ENCODE measurements around the gene SDCBP2.

The SDCBP2 gene

DNA sequence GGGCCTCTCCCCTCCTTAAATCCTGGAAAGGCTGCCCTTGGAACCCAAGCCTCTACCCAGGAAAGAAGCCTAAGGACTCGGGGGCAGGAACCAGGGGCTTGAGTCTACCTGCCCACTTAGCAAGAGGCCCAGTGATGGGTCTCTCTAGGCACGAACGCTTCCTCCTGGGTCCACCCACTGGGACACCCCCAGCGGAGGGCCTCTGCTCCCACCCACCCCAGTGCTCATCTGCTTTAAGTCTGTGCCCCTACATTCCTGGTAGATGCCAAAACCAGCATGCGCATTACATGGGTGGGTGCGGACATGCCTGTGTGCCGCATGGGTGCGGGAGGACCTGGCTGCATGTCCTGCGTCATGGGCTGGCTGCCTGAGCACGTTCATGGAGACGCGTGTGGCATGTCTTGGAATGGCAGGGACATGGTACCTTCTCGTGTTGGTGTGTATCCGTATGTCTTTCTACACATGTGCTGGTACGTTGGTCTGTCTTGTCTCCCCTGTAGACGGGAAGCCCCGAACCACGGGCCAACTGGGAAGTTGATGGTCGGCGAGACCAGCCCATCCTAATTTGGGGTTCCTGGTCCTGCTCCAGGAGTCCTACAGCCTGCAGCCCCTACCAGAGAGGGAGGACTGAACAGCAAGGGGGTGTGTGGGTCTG, 33.5 kb downstream of the SDCBP2 start:
- no peak for DNase-seq (ENCODE audit: low spot score)

- DNase-seq (ENCODE audit: low spot score), result no peak
Measured at GRCh38 chr20:1294497-1294896, 34.4 kb downstream of the SDCBP2 start.

DNA sequence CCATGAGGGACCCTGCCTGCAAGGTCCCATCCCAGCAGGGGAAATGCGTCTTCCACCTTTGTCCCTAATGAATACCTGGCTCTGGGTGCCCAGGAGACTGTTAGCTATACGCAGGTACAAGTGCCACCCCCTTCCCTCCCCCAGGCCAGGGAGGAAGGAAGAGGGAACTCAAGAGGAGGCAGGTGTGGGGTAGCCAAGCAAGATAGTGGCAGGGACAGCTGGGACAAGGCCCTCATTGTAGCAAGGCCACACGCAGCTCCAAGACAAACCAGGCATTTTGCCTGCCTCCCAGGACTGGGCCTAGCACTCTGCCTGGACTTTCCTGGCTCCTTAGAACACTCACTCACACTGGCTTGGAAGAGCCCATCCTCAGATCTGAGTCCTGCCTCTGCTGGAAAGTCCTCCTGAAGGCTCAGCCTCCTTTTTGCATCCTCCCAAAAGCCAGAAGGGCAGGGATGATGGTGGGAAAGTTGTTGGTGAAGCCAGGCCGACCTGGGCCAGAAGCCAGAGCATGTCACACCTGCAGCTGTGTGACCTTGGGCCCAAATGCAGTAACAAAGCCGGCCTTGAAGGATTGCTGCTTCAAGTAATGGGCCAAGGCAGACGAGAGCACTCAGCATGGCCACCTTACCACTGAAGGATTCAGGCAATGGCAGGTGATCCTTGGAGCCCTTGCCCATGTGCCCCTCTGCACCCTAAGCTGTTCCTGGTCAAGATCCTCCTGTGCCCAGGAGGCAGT, 35.1 kb downstream of the SDCBP2 start:
- no peak for DNase-seq (ENCODE audit: low spot score)

GRCh38 chr20:1292620-1293019, 36.3 kb downstream of the SDCBP2 start:
- no peak for DNase-seq (ENCODE audit: low spot score)

DNA sequence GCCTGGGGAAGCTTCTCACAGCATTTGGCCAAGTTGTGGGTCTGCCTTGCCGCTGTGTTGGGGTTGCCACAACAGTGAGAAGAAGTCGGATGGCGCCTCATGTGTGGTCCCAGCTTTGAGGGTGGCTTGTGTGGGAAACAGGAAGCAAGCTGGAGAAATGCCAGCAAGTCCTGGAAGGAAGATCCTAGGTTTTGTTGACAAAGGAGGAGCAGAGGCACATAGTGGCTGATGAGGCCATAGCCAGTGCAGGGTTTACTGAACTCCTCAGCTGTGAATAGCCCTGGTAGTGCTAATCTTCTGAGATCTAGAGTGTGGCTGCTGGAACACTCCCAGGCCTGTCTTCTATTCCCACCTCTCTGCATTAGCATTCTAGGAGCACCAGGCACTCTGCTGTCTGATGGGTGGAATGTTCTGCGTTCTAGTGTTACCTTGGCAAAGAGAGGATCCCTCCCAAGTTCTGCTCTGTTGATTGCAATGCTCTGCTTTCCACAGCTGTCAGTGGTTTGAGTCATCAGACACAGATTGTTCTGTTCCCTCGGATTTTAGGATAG, 37.7 kb downstream of the SDCBP2 start:
- no peak for DNase-seq (ENCODE audit: low spot score)

GRCh38 chr20:1287787-1288569, 41.0 kb downstream of the SDCBP2 start:
- DNase-seq (ENCODE audit: low spot score), result no peak

DNA sequence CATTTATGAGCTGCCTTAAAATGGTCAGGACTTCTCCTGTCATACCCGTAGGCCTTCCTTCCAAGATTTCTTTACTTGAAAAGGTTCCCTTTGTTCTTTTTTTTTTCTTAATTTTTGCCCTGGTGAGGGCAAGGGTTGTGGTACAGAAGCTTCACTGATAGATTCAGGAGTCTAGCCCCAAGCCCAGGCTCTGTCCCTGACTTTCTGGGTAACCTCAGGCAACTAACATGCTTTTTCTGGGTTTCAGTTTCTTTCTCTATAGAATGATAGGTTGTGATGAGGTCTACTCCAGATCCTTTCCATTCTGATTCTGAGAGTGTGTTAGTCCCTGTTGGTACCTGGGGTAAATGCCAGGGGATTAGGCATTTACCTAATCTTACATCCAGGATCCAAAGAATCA, 41.6 kb downstream of the SDCBP2 start:
- DNase-seq (ENCODE audit: low spot score), result no peak

DNA sequence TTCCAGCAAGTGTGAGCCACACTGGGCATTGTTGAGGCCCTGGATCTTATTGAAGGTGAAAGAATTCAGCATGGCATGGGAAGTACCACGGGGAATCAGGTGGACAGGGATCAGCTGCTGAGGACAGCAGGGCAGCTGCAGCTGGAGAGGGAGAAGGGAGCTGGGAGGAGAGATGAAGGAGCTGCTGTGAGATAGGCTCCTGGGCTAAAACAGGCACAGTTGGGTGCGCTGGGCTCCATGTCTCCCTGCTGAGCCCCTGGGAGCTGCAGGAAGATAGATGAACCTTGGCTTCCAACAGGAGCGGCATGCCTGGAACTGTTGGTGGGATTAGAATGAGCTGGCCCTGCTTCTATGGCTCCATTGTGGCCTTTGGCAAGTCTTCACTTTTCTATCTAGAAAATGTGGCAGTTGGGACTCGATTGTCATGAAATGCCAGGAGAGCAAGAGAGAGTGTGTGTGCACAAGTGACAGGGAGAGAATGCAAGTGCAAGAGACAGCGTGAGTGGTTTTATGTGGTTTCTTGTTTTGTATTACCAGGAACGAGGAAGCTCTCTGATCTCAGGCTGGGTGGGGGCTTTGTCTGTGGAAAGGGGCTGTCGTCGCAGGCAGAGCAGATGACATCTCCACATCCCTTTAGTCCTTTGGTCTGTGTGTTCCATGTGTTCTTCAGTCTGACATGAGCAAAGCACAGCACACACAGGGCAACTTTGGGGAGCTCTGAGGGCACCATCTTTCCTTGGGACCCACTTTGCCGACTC, 42.5 kb downstream of the SDCBP2 start:
- DNase-seq (ENCODE audit: low spot score), result no peak

- DNase-seq (ENCODE audit: low spot score), result no peak
Measured at GRCh38 chr20:1283522-1284510, 45.1 kb downstream of the SDCBP2 start.

DNA sequence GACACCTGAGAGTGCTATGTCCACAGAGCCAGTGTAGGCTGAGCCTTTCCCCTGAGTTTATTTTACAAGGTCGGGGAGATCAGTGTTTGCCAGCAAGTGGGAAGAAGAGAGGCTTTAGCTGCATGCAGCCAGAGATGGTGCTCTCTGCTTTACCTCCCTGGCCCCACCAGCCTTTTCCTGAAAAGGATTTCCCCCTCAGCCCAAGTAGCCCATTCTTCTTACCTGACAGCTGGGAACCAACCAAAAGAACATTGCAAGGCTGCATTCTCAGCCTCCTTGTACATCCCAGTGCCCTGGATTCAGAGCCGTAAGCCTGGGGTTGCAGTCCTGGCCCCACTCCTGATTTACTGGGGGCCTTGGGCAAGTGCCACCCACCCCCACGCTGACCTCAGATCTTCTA, 46.0 kb downstream of the SDCBP2 start:
- DNase-seq (ENCODE audit: low spot score), result no peak

DNA sequence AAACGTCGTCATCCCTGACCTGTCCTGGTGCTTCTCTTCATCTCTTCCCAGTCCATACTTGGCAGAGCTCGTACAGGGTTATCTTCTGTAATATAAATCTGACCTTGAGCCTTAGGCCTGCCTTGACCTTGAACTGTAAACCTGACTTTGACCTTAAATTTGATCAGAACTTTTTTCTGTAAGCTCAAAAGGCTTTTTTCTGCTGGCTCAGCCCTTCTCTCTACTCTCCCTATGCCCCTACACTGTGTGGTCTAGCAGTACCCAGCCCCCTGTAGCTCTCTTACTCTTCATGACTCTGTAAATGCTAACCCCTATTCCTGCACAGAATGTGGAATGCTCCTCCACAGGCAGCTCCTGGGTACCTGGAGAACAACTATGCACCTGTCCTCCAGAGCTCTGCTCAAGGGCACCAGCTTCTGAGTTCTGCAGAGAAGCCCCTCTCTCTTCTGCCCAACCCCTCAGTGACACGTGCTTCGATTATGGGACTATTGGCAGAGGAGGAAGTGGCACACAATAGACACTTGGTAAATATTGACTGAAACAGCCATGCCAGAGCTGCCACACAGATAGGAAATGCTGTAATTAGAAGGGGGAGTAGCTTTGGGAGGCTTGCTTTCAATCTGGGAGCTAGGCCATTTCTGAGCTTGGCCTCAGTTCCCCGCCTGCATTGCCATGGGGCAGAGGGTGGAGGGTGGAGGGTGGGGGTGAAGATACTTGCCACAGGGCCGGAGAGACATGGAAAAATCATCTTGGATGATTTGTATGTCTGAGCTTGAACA, 47.5 kb downstream of the SDCBP2 start:
- no peak for DNase-seq (ENCODE audit: low spot score)

DNA sequence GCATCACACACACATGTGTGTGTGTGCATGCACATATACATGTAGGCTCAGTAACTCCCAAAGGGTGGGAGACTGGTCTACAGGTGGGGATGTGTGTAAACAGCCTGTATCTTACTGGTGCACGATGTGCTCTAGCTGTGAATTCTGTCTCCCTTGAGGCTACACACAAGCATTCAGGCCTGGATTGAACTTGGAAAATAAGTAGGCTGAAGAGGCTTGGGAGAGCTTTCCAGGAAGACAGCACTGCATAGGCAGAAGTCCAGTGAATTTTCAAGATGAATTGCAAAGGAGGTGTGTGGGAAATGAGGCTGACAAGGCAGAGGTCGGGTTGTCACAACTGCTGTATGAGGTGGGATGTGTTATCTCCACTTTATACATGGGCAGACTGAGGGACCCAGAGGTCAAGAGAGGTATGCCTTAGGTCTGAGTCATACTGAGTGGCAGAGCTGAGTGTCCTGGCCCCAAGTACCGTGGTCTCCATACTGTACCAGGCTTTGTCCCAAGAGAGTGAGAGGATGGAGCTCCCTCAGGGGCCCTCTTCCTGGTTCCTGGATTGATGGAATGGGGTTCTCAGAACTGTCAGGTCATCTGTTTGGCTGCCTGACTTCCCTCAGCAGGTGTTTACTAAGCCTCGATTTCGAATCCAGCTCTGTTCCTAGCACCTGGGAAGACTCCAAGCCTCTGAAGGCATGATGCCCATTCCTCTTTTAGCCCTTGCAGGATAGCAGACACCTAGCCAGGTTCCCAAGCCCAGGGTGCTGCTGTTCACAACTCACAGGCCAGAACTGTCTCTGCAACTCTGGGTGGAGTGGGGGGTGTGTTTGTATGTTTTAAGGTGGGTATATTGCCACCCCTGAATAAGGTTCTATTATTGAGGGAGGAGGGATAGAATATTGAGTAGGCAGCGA, 48.5 kb downstream of the SDCBP2 start:
- no peak for DNase-seq (ENCODE audit: low spot score)

GRCh38 chr20:1278993-1279392, 49.9 kb downstream of the SDCBP2 start:
- DNase-seq (ENCODE audit: low spot score), result no peak

- no peak for DNase-seq (ENCODE audit: low spot score)
Measured at GRCh38 chr20:1277529-1278322, 51.2 kb downstream of the SDCBP2 start.

- no peak for DNase-seq (ENCODE audit: low spot score)
Measured at GRCh38 chr20:1275919-1276318, 53.0 kb downstream of the SDCBP2 start.

- DNase-seq (ENCODE audit: low spot score), result no peak
Measured at GRCh38 chr20:1274485-1275311, 54.2 kb downstream of the SDCBP2 start.

GRCh38 chr20:1273366-1273765, 55.6 kb downstream of the SDCBP2 start:
- DNase-seq (ENCODE audit: low spot score), result no peak
